GM12872 (cell line): ENCODE measurements around the gene DNAAF3.

ENCODE experiments used
- TF ChIP-seq, protein P1 (sequence below): IDR thresholded peaks from 3 replicates; pipeline ENCODE4 v1.5.1; 2011; ENCODE audit warnings: low read depth, mild to moderate bottlenecking, low read length, moderate library complexity; ENCODE audit not compliant: insufficient read depth

Gene DNAAF3

GRCh38 chr19:55202199-55202598 lies 35.8 kb upstream of the DNAAF3 start:
- TF ChIP-seq, protein P1, sequence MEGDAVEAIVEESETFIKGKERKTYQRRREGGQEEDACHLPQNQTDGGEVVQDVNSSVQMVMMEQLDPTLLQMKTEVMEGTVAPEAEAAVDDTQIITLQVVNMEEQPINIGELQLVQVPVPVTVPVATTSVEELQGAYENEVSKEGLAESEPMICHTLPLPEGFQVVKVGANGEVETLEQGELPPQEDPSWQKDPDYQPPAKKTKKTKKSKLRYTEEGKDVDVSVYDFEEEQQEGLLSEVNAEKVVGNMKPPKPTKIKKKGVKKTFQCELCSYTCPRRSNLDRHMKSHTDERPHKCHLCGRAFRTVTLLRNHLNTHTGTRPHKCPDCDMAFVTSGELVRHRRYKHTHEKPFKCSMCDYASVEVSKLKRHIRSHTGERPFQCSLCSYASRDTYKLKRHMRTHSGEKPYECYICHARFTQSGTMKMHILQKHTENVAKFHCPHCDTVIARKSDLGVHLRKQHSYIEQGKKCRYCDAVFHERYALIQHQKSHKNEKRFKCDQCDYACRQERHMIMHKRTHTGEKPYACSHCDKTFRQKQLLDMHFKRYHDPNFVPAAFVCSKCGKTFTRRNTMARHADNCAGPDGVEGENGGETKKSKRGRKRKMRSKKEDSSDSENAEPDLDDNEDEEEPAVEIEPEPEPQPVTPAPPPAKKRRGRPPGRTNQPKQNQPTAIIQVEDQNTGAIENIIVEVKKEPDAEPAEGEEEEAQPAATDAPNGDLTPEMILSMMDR = 0 out of 3 replicates have a peak, but pooled peaks have one; percentile 19

- TF ChIP-seq, protein P1 = no peak
Measured at GRCh38 chr19:55199620-55200204, 33.3 kb upstream of the DNAAF3 start.

- TF ChIP-seq, protein P1 = no peak
Measured at GRCh38 chr19:55198651-55199050, 32.2 kb upstream of the DNAAF3 start.

- TF ChIP-seq, protein P1 = no peak
Measured at GRCh38 chr19:55197528-55197927, 31.1 kb upstream of the DNAAF3 start.

DNA sequence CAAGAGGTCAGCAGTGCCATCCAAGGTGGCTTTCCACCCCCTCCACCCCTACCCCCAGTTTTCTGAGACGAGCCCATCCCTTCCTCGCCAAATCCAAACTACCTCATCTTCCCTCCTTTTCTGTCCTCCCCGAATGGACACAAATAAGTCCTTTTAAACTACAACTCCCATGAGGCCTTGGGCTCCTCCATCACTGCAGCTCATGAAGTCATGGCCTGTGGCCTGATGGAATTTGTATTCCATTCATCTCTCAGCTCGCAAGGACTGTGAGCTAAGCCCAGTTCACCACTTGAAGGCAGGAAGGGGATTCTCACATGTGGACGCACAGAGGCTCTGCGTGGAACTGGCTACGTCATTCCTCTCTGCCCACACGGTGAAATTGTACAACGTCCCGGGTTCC lies 30.4 kb upstream of the DNAAF3 start:
- TF ChIP-seq, protein P1 = no peak

DNA sequence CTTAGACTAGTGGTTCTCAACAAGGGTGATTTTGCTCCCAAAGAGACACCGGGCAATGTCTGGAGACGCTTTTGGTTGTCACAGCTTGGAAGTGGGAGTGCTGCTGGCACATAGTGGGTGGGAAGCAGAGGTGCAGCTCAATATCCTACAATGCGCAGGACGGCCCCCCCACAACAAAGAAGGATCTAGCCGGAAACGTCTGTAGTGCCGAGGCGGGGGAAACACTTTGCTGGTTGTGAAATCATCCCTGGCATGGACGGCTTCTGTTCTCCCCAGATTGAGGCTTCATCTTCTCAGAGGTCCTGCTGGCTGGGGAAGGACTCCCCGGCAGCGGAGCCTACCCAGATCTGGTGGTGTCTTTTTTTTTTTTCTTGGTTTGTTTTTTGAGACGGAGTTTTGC lies 27.1 kb upstream of the DNAAF3 start:
- TF ChIP-seq, protein P1 = no peak

GRCh38 chr19:55189403-55189835 lies 23.0 kb upstream of the DNAAF3 start:
- TF ChIP-seq, protein P1 = no peak

GRCh38 chr19:55188625-55189024 lies 22.2 kb upstream of the DNAAF3 start:
- TF ChIP-seq, protein P1 = no peak
